Stimulated activated CD8-positive, alpha-beta memory T cell treated with anti-CD3 and anti-CD28 coated beads, Interleukin-4, amount 100 ng/mL, for 4 hours (primary cell): ENCODE data around the gene EEIG2.

Experiments
- DNase-seq, 2 donors: peaks; one replicate each; pipeline ENCODE4 v3.0.0-alpha.2; 2020; ENCODE audit warnings: low read depth in 2 of 2, low spot score in 1 of 2

The EEIG2 gene

DNA sequence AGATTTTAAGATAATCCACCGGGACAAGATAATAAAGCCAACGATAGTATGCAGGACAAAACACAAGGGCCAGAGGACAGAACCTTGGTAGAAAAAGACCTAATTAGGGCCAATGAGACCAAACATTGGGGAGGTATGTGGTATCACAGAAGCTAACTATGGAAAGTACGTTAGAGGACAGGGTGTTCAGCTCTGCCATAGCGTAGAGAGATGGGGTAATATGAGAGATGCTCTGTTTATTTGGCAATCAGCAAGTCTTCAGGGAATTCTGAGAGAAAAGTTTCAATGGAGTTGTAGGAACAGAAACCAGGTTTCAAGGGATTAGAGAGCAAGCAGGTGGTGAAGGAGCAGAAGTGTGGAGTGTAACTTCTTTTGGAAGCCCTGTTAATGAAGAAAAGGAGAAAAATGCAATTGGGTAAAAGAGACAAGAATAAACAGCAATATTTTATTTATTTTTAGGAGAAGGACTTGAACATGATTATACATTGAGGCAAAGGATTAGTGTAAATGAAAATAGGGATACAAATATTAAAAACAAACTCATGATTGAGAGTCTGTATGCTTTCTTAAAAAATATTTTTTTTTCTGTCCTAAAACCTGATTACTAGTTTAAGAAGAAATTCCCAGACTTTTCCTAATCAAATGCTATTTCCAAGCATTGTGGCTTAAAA lies 24.0 kb downstream of the EEIG2 start:
- no peak for DNase-seq

DNA sequence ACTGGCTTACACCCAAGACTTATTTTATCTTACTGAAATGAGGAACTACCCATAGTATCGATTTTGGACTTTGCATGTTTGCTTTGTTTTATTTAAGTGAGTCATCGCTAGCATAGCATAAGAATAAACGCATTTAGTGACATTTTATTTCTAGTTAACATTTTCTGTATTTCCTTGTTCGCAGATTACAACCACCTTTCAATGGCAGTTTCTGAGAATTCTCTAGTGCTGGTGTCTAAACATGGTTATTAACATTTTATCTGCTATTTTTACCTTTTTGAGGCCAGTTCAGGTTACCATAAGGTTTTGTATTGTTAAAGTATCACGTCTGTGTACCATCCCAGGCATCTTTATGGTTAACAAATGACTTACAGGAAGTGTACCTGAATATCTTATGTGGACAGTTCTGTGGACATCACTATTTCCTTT lies 24.5 kb downstream of the EEIG2 start:
- no peak for DNase-seq

DNA sequence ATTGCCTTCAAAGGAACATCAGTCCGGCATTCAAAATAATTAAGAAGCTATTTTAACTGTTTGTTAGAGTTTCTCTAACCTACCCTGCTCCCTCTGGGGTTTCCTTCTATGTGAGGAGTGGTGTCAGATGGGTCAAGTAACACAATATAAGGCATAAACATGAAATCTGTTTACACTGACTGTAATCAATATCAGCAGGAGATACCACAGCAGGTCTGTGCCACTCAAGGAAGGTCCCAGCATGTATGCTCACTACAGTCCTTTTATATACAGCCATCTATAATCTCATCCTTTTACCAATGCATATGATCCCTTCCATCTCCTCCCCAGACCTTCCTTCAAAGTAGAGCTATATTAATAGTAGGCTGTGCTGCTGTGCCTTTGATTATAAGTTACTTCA lies 25.4 kb downstream of the EEIG2 start:
- DNase-seq, result no peak

DNA sequence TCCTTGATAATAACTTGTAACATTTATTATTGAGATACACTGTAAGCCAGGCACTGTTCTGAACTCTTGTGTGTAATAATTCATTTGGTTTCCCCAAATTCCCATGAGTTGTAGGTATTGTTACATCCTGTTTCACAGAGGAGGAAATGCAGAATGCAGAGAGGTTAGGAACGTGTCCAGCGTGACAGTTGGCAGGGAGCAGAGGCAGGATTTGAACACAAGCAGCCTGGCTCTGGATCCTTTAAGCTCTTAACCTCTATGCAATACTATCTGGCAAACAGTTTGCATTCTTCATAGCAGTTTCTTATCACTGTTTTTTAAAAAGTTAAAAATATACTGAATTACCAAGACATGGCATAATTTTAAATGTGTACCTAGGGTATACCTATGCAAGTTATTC lies 30.5 kb downstream of the EEIG2 start:
- DNase-seq, result no peak

DNA sequence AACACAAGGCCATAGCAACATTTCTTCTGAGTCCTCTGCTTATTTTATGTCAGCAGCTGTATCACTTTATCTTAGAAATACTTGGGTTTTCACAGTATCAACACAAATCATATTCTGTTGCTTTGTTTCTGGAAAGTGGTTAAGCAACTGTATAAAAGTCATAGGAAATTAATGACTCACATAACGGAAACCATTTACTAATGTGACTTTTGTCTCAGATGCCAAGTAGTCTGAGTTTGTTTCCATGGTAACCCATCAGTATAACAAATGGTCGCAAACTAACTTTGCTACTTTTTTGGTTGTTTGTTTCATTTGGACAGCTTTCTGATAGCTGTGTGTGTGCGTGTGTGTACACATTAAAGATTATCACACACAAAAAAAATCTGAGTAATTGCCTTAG lies 31.1 kb downstream of the EEIG2 start:
- DNase-seq, result no peak

DNA sequence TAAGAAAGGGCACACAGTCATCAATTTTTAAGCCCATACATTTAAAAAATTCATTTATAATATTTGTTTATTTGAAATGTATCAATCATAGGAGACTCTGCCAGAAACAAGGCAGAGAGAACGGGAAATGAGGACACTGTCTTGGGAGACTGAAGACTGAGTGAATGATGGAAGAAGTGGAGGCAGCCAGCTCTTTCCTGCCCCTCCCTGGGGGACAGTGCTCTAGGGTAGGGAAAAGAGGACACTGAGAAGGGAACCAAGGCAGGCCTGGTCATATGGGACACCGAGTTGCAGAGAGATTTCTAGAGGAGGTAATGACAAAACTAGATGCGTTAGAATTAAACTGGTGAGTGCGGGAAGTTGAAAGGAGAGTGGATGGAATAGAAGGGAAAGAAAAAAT lies 31.6 kb downstream of the EEIG2 start:
- DNase-seq, result no peak

DNA sequence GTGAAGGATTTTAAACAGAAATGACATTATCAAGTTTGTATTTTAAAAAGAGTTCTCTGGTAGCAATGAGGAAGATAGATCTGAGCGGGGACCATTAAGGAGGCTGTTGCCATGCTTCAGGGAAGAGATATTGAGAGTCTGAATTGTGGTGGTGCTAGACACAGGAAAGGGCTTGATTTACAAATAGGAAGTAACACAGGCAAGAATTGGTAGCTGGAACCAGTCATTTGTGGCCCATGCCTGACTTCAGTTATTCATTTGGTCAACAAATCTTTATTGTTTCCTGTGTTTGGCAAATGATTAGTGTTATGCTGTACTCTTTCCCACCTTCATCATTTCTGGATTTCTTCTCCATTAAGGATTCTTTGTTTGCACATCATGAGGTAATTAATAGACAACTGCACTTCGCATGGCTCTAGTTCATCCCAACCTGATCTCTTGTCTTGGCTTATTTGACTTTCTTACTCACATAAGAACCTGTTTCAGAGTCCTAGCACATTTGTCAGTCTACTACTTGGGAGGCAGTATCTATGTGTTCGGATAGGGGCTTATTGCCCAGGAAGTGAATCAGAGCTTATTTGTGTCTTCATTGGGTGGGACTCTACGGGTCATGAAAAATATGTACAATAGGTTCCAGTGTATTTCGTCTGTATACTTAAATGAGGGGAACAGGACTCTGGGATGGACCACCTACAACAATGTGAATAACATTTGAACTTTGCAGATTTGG lies 32.3 kb downstream of the EEIG2 start:
- no peak for DNase-seq

DNA sequence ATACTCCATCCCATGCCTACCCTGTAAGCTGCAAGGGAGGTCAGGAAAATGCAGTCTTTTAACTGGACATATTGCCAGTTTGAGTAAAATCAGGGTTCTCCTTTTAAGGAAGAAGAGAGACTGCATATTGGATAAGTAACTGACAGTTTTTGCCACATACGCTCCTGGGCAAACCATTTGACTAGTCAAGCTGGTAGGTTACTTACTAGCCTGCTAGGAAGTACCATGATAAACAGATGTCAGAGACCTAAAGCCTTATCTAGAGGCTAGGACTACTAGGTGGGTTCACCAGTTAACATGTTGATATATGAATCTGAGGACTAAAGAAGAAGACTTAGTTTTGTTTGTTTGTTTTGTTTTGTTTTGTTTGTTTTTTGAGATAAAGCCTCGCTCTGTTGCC lies 33.5 kb downstream of the EEIG2 start:
- DNase-seq, result no peak

DNA sequence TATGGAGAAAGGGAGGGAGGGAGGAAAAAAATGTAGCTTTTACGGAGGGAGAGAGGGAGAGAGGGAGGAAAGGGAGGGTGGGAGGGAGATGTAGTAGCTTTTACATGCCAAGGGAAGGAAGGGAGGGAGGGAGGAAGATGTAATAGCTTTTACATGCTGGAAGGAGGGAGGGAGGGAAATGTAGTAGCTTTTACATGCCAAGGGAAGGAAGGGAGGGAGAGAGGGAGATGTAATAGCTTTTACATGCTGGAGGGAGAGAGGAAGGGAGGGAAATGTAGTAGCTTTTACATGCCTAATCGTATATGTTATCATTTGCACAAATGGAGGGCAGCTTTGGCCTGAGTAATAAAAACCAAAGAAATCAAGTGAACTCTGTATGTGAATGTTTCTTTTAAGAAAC lies 35.6 kb downstream of the EEIG2 start:
- DNase-seq, result no peak

DNA sequence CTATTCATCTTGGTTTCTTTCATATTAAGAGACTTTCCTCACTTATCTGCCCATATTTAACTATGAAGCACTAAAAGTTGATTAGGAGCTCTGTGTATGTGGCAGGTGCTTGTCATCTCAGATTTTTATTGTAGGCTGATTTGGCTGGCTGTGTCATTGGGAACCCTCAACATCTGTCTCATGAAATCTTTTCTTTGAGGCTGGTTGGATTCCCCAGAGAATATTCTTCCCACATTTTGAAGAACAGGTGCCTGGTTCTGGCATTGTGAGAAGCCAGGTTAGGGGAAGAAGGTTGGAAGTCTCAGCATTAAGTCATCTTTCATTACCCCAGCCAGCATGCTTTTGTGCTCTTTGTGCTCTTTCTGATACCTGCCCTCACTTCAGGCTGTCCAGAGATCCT lies 37.1 kb downstream of the EEIG2 start:
- no peak for DNase-seq

DNA sequence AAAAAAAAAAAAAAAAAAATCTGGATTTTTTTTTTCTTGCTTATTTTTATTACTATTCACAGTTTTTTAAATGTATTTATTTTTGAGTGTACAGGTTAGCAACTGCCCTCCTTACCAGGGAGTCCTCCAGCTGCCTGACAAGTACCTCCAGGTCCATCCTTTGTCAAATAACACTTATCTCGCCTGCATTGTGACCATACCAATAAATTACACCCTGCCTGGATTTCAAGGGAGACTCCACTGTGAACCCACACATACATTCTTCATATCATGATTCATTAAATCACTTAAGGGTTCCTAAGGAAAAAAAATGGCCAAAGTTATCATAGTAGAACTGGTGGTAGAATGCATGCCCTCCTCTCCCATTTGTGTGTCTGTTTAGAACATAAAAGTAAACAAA lies 38.4 kb downstream of the EEIG2 start:
- no peak for DNase-seq

DNA sequence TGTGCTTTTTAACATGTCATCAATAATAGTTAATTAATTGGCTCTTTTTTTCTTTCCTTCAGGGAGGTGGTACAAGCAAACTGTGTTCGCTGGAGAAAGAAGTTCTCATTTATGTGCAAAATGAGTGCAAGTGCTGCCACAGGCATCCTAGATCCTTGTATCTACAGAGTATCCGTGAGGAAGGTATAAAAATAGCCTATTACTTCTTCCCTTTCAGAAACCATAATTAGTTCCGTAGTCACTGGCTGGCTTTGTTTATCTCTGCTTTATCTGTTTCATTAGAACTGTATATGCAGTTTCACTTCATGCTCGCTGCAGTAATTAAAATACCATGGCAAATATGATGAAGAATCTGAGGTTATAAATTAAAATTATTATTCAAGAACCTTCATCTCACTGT lies 40.6 kb downstream of the EEIG2 start:
- no peak for DNase-seq

DNA sequence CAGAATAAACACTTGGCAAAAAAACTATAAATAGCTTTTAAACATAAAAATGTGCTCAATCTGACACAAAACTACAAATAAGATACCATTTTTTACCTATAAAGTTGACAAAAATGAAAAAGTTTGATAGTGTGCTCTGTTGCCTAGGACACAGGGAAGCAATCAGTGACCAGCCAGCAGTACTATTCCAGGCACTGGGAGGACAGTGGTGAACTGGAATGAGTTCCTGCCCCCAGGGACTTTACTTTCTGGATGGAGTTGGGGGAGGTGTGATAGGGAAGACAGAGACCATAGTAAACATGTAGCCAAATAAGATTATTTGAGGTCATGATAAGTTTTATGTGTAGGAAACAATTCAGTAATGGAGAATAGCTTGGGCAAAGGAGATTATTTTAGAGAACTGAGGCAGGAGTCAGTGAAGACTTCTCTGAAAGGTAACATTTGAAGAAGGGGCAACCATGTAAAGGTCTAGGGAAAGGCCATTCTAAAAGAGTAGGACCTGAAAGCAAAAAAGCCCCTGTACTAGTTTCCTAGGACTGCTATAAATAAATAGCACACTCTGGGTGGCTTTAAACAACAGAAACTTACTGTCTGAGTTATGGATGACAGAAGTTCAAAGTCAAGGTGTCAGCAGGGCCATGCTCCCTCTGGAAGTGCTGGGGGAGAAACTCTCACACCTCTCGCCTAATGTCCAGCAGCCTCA lies 42.0 kb downstream of the EEIG2 start:
- no peak for DNase-seq

DNA sequence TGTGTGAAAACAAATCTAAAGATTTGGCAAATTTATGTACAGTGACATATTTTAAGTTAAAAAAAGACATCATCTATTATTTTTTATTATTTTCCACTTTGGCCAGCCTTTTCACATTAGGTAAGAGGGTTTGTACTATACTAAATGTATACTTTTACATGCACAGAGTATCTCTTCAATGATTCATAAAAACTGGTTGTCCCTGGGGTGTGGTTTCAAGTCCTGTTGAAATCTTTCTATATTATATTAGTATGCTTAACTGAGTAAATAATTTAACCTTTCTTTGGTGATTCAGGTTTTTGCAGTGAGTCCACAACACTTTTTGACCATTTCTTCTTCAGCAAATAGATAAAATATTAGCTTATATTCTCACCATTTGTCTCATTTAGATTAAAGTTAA lies 45.7 kb downstream of the EEIG2 start:
- DNase-seq, result no peak

DNA sequence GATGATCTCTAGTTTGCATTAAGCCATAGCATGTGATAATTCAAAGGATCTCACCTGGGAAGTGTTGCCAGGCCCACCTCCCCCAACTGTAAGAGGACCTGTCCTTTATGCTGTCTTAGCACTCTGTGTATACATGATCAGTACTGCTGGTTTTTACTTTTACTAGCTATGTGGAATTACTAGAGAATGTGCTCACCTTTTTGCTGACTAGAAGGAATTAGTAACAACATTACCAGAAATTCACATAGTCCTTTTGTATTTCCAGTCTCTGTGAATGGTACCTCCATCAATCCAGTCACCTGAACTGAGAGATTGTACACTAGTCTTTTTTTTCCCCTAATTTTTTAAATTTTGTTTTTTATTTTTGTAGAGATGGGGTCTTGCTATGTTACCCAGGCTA lies 46.6 kb downstream of the EEIG2 start:
- DNase-seq, result no peak

DNA sequence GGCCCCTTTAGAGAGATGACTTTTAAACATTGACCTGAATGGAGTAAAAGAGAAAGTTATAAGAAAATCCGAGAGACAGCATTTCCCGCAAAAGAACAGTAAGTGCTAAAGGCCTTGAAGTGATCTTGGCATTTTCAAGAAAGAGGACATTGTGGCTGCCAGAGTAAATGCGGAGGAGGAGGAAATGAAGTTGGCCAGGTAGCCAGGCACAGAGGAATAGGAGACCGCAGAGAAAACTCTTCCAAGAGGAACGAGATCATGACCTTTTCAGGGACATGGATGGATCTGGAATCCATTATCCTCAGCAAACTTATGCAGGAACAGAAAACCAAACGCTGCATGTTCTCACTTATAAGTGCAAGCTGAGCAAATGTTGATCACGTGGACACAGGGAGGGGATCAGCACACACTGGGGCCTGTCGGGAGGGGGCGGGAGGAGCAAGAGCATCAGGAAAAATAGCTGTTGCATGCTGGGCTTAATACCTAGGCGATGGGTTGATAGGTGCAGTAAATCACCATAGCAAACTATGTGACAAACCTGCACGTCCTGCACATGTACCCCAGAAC lies 49.7 kb downstream of the EEIG2 start:
- DNase-seq, result no peak
